Measurements from ENCODE around the gene STX10. TPM values are rescaled to one million over a fixed set of nuclear protein-coding genes. Genes with fewer than 3 reads are reported as not detected.
A peak's percentile ranks its signal among the peaks of the same experiment; 100 is the strongest.

Gene STX10
- total and polyA plus RNA-seq, 9 donors, result 33.6 to 54.5 (median 46.8) TPM

GRCh38 chr19:13100031-13100588 is 50.1 kb downstream of the STX10 start:
- Histone ChIP-seq H3K36me3 (ENCODE audit: control insufficient read depth, insufficient read depth, low read length) (peaks cover 21% of the 10 kb centered on the region), H3K4me3 (ENCODE audit: low read length) (no peak overlapping the region), H3K27me3 (ENCODE audit: control insufficient read depth, insufficient read depth, low read length) (peaks cover 42% of the 10 kb centered on the region), H3K9me3 (replicated peaks; ENCODE audit: control insufficient read depth, low read depth, low read length) (no peaks in the 10 kb centered on the region), H3K27ac (ENCODE audit: low read length) (peak overlapping the region; percentile 7), H3K4me1 (ENCODE audit: control insufficient read depth, insufficient read depth, low read length) (peaks cover 58% of the 10 kb centered on the region)
- no peak for DNase-seq
- WGBS (ENCODE audit: insufficient coverage), result 76% methylated on average over 8 of the region's 12 CpGs

GRCh38 chr19:13099073-13099999 is 50.8 kb downstream of the STX10 start:
- DNase-seq, result peak; percentile 80
- Histone ChIP-seq H3K4me3 (ENCODE audit: low read length) (peak overlapping the region; percentile 5), H3K27me3 (ENCODE audit: control insufficient read depth, insufficient read depth, low read length) (peaks cover 42% of the 10 kb centered on the region), H3K9me3 (replicated peaks; ENCODE audit: control insufficient read depth, low read depth, low read length) (no peaks in the 10 kb centered on the region), H3K36me3 (ENCODE audit: control insufficient read depth, insufficient read depth, low read length) (peaks cover 19% of the 10 kb centered on the region), H3K4me1 (ENCODE audit: control insufficient read depth, insufficient read depth, low read length) (peaks cover 57% of the 10 kb centered on the region), H3K27ac (ENCODE audit: low read length) (peak overlapping the region; percentile 25)
- 12% methylated on average over 74 of the region's 77 CpGs for WGBS (ENCODE audit: insufficient coverage)

DNA sequence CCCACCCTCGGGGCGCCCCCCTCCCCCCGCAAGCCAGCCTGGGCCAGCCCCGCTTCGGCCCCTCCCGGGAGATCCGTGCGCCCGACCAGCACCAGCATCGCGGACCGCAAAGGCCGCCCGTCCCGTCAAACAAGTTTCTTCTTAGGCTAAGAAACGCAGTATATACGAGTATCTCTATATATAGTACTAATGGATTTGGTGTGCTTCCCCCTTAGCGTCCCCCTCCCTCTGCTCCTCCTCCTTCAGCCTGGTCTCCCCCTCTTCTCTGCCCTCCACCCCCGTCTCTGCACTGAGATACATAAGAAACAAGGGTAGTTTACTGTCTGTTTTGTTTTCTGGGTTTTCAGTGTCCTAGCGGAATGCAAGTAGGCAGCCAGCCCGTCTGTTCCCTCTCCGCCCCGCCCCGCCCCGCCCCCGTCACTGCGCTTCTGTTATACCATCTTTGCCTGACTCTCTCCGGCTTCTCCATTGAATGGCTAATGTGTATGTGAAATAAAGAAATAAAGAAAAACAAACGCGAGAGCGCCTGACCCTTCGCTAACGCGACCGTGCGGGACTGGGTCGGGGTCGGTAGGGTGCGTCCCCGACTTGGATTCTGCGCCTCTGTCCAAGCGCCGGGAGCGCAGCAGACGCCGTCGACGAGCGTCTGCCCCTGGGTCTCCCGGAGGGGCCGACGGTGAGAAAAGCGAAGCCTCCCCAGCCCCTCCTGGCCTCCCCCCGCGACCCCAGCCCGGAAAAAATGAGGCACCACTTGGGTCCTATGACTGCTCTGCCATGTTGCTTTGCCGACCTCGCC is 51.7 kb downstream of the STX10 start:
- 12% methylated on average over 22 of the region's 58 CpGs for WGBS (ENCODE audit: insufficient coverage)
- H3K4me1 ChIP-seq (ENCODE audit: control insufficient read depth, insufficient read depth, low read length), result peaks cover 60% of the 10 kb centered on the region
- H3K27ac ChIP-seq (ENCODE audit: low read length), result peak overlapping the region; percentile 35
- no peaks in the 10 kb centered on the region for H3K9me3 ChIP-seq (replicated peaks; ENCODE audit: control insufficient read depth, low read depth, low read length)
- H3K4me3 ChIP-seq (ENCODE audit: low read length), result peak overlapping the region; percentile 12
- peaks cover 42% of the 10 kb centered on the region for H3K27me3 ChIP-seq (ENCODE audit: control insufficient read depth, insufficient read depth, low read length)
- DNase-seq, result peak; percentile 82
- peaks cover 23% of the 10 kb centered on the region for H3K36me3 ChIP-seq (ENCODE audit: control insufficient read depth, insufficient read depth, low read length)

- Histone ChIP-seq H3K4me3 (ENCODE audit: low read length) (no peak overlapping the region), H3K9me3 (replicated peaks; ENCODE audit: control insufficient read depth, low read depth, low read length) (no peaks in the 10 kb centered on the region), H3K36me3 (ENCODE audit: control insufficient read depth, insufficient read depth, low read length) (peaks cover 23% of the 10 kb centered on the region), H3K27ac (ENCODE audit: low read length) (peak overlapping the region; percentile 7), H3K4me1 (ENCODE audit: control insufficient read depth, insufficient read depth, low read length) (peaks cover 61% of the 10 kb centered on the region), H3K27me3 (ENCODE audit: control insufficient read depth, insufficient read depth, low read length) (peaks cover 40% of the 10 kb centered on the region)
- 24% methylated on average over 52 of the region's 69 CpGs for WGBS (ENCODE audit: insufficient coverage)
- DNase-seq, result no peak
Measured at GRCh38 chr19:13097463-13098258, 52.5 kb downstream of the STX10 start.

DNA sequence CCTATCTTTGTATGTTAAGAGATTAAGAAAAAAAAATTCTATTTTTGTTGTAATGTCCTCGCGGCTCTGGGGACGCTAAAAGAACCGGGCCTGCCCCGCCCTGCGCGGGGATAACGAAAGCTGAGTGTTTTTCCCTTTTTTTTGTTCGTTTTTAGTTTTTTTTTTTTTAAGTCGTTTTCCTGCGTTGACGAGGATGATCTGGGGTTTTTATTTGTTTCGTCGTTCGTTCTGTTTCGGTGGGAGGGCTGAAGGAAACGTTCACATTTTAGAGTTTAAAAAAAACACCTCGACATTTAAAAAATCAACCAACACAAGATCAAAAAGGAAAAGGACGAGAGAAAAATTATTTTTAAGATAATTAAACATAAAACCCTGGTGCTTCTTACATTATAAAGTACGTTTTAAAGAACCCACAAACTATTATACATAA is 53.1 kb downstream of the STX10 start:
- WGBS (ENCODE audit: insufficient coverage), result 49% methylated on average over 8 of the region's 20 CpGs
- Histone ChIP-seq H3K27ac (ENCODE audit: low read length) (peak overlapping the region; percentile 7), H3K4me3 (ENCODE audit: low read length) (no peak overlapping the region), H3K36me3 (ENCODE audit: control insufficient read depth, insufficient read depth, low read length) (peaks cover 27% of the 10 kb centered on the region), H3K9me3 (replicated peaks; ENCODE audit: control insufficient read depth, low read depth, low read length) (no peaks in the 10 kb centered on the region), H3K27me3 (ENCODE audit: control insufficient read depth, insufficient read depth, low read length) (peaks cover 34% of the 10 kb centered on the region), H3K4me1 (ENCODE audit: control insufficient read depth, insufficient read depth, low read length) (peaks cover 62% of the 10 kb centered on the region)
- no peak for DNase-seq

GRCh38 chr19:13095934-13096927 is 53.9 kb downstream of the STX10 start:
- peaks cover 70% of the 10 kb centered on the region for H3K4me1 ChIP-seq (ENCODE audit: control insufficient read depth, insufficient read depth, low read length)
- 59% methylated on average over 32 of the region's 44 CpGs for WGBS (ENCODE audit: insufficient coverage)
- H3K27ac ChIP-seq (ENCODE audit: low read length), result peak overlapping the region; percentile 1
- no peaks in the 10 kb centered on the region for H3K9me3 ChIP-seq (replicated peaks; ENCODE audit: control insufficient read depth, low read depth, low read length)
- peaks cover 34% of the 10 kb centered on the region for H3K27me3 ChIP-seq (ENCODE audit: control insufficient read depth, insufficient read depth, low read length)
- DNase-seq, result no peak
- peaks cover 27% of the 10 kb centered on the region for H3K36me3 ChIP-seq (ENCODE audit: control insufficient read depth, insufficient read depth, low read length)
- H3K4me3 ChIP-seq (ENCODE audit: low read length), result no peak overlapping the region

DNA sequence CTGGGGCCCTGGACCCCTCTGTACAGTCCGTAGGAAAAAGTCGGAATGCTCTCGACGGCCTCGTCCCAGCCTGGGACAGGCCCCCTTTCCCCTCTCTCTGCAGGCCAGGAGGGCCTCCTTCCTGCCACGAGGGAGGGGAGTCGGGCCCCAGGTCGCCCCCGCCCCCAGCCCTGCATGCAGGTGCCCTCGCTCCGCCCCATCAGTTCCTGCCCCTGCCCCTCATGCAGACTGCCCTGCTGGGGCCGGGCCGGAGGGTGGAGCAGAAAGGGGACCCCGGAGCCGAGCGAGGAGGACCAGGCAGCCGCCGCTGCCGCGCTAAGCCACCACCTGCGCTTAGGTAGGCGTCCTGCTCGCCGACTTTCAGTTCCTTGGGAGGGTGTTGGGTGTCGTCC is 54.8 kb downstream of the STX10 start:
- Histone ChIP-seq H3K4me1 (ENCODE audit: control insufficient read depth, insufficient read depth, low read length) (peaks cover 74% of the 10 kb centered on the region), H3K27ac (ENCODE audit: low read length) (peak overlapping the region; percentile 15), H3K4me3 (ENCODE audit: low read length) (no peak overlapping the region), H3K9me3 (replicated peaks; ENCODE audit: control insufficient read depth, low read depth, low read length) (no peaks in the 10 kb centered on the region), H3K36me3 (ENCODE audit: control insufficient read depth, insufficient read depth, low read length) (peaks cover 33% of the 10 kb centered on the region), H3K27me3 (ENCODE audit: control insufficient read depth, insufficient read depth, low read length) (peaks cover 34% of the 10 kb centered on the region)
- DNase-seq, result no peak
- 45% methylated on average over 16 of the region's 25 CpGs for WGBS (ENCODE audit: insufficient coverage)

GRCh38 chr19:13094771-13095392 is 55.3 kb downstream of the STX10 start:
- H3K4me1 ChIP-seq (ENCODE audit: control insufficient read depth, insufficient read depth, low read length), result peaks cover 80% of the 10 kb centered on the region
- H3K4me3 ChIP-seq (ENCODE audit: low read length), result no peak overlapping the region
- 35% methylated on average over 13 of the region's 16 CpGs for WGBS (ENCODE audit: insufficient coverage)
- peak overlapping the region; percentile 15 for H3K27ac ChIP-seq (ENCODE audit: low read length)
- H3K36me3 ChIP-seq (ENCODE audit: control insufficient read depth, insufficient read depth, low read length), result peaks cover 32% of the 10 kb centered on the region
- no peaks in the 10 kb centered on the region for H3K9me3 ChIP-seq (replicated peaks; ENCODE audit: control insufficient read depth, low read depth, low read length)
- peaks cover 32% of the 10 kb centered on the region for H3K27me3 ChIP-seq (ENCODE audit: control insufficient read depth, insufficient read depth, low read length)
- no peak for DNase-seq

Measured in muscle of leg (tissue), 11 donors.